Neural cell (in vitro differentiated cells): ENCODE measurements around the gene MTMR3. TPM values are rescaled to one million over a fixed set of nuclear protein-coding genes. Genes with fewer than 3 reads are reported as not detected.

Source experiments
- H2AFZ ChIP-seq: fragments of 200-600, 300-800 bp; sonication (generic), shearing (Covaris generic); 2 replicates; pipeline ENCODE4 v1.6.0; 2014; ENCODE audit warnings: low read depth, mild to moderate bottlenecking, antibody characterized with exemption, low read length, moderate library complexity
- H3F3A ChIP-seq: fragments of 200-600 bp; shearing (Covaris generic); 2 replicates; pipeline ENCODE4 v1.6.1; 2016; ENCODE audit warnings: mild to moderate bottlenecking, moderate library complexity, mixed read lengths, antibody characterized with exemption, low read length; ENCODE audit not compliant: insufficient read depth, poor library complexity, severe bottlenecking
- H3K27ac ChIP-seq: fragments of 200-600, 300-800 bp; sonication (generic), shearing (Covaris generic); 2 replicates; pipeline ENCODE4 v1.5.1; 2014; ENCODE audit warnings: mild to moderate bottlenecking, low read length, moderate library complexity
- H3K27me3 ChIP-seq: fragments of 300-800, 200-600 bp; sonication (generic), shearing (Covaris generic); 2 replicates; pipeline ENCODE4 v1.6.0; 2014; ENCODE audit warnings: mild to moderate bottlenecking, low read depth, low read length, moderate library complexity; ENCODE audit not compliant: insufficient read depth
- H3K36me3 ChIP-seq: fragments of 300-800, 200-600 bp; sonication (generic), shearing (Covaris generic); 2 replicates; pipeline ENCODE4 v1.5.1; 2014; ENCODE audit warnings: mild to moderate bottlenecking, antibody characterized with exemption, low read length, moderate library complexity; ENCODE audit not compliant: insufficient read depth
- H3K4me2 ChIP-seq: fragments of 300-800, 200-600 bp; sonication (generic), shearing (Covaris generic); 2 replicates; pipeline ENCODE4 v1.6.0; 2014; ENCODE audit warnings: mild to moderate bottlenecking, low read length
- H3K4me3 ChIP-seq: fragments of 300-800, 200-600 bp; sonication (generic), shearing (Covaris generic); 2 replicates; pipeline ENCODE4 v1.5.1; 2014; ENCODE audit warnings: mild to moderate bottlenecking, low read length, moderate library complexity
- H3K79me2 ChIP-seq: fragments of 200-600 bp; shearing (Covaris generic); replicated peaks from 2 replicates; pipeline ENCODE4 v1.6.0; 2014; ENCODE audit warnings: mild to moderate bottlenecking, low read length, moderate library complexity; ENCODE audit not compliant: insufficient read depth
- H3K9ac ChIP-seq: fragments of 300-800, 200-600 bp; sonication (generic), shearing (Covaris generic); 2 replicates; pipeline ENCODE4 v1.6.1; 2016; ENCODE audit warnings: mild to moderate bottlenecking, low read length, mixed read lengths
- H3K9me2 ChIP-seq: fragments of 200-600 bp; shearing (Covaris generic); 2 replicates; pipeline ENCODE4 v1.6.1; 2016; ENCODE audit warnings: mild to moderate bottlenecking, low read length, mixed read lengths; ENCODE audit not compliant: insufficient read depth
- H3K9me3 ChIP-seq: fragments of 200-600, 300-800 bp; sonication (generic), shearing (Covaris generic); 2 replicates; pipeline ENCODE4 v1.6.1; 2016; ENCODE audit warnings: mild to moderate bottlenecking, mixed run types, low read length, moderate library complexity, mixed read lengths
- H4K20me1 ChIP-seq: fragments of 200-600 bp; shearing (Covaris generic); 2 replicates; pipeline ENCODE4 v1.6.1; 2016; ENCODE audit warnings: mild to moderate bottlenecking, mixed run types; ENCODE audit not compliant: insufficient read depth
- CTCF ChIP-seq: fragments of 450-650 bp; IDR thresholded peaks from 2 replicates; pipeline ENCODE4 v1.5.1; 2014; ENCODE audit warnings: antibody characterized with exemption, mild to moderate bottlenecking, moderate library complexity; ENCODE audit not compliant: poor library complexity, severe bottlenecking
- EP300 ChIP-seq: fragments of 450-650 bp; conservative IDR thresholded peaks from 2 replicates; pipeline ENCODE4 v1.6.1; 2014; ENCODE audit warnings: antibody characterized with exemption, mild to moderate bottlenecking, moderate library complexity; ENCODE audit not compliant: poor library complexity, severe bottlenecking
- EZH2 ChIP-seq: fragments of 200-600, 300-800 bp; shearing (Covaris generic), sonication (generic); IDR thresholded peaks from 2 replicates; pipeline ENCODE4 v1.6.1; 2014; ENCODE audit warnings: antibody characterized with exemption, low read length, borderline replicate concordance, mild to moderate bottlenecking; ENCODE audit not compliant: insufficient read depth, poor library complexity, severe bottlenecking
- MXI1 ChIP-seq: fragments of 450-650 bp; conservative IDR thresholded peaks from 2 replicates; pipeline ENCODE4 v1.6.1; 2014; ENCODE audit warnings: antibody characterized with exemption, mild to moderate bottlenecking; ENCODE audit not compliant: poor library complexity, severe bottlenecking
- POLR2AphosphoS5 ChIP-seq: IDR thresholded peaks from 2 replicates; pipeline ENCODE4 v1.6.1; 2012
- RAD21 ChIP-seq: fragments of 450-650 bp; conservative IDR thresholded peaks from 2 replicates; pipeline ENCODE4 v1.6.1; 2014; ENCODE audit warnings: antibody characterized with exemption, mild to moderate bottlenecking, moderate library complexity
- REST ChIP-seq: IDR thresholded peaks from 2 replicates; pipeline ENCODE4 v1.6.1; 2012; ENCODE audit warnings: borderline replicate concordance
- SMC3 ChIP-seq: fragments of 450-650 bp; conservative IDR thresholded peaks from 2 replicates; pipeline ENCODE4 v1.6.1; 2014; ENCODE audit warnings: antibody characterized with exemption, mild to moderate bottlenecking, moderate library complexity; ENCODE audit not compliant: poor library complexity
- TAF1 ChIP-seq: IDR thresholded peaks from 2 replicates; pipeline ENCODE4 v1.6.1; 2012; ENCODE audit warnings: low read depth
- polyA plus RNA-seq: library from polyadenylated mRNA; depleted of rRNA; stranded (reverse); fragments of >200 nt; gene quantifications from 2 replicates; pipeline ENCODE4 v1.2.3, GENCODE V29; 2014

The MTMR3 gene
- polyA plus RNA-seq, 1 donor from 2014 or later: 46.7 TPM

- H3K36me3 ChIP-seq: no peaks in the 10 kb centered on the region
- TF ChIP-seq RAD21 (no peak), CTCF (no peak), SMC3 (no peak), EP300 (no peak), TAF1 (no peak), MXI1 (no peak), REST (no peak), POLR2AphosphoS5 (no peak), EZH2 (no peak)
- H2AFZ ChIP-seq: no peak overlapping the region
- H3K4me2 ChIP-seq: no peak overlapping the region
- H3K9me3 ChIP-seq: no peaks in the 10 kb centered on the region
- H3K9me2 ChIP-seq: no peaks in the 10 kb centered on the region
- H3F3A ChIP-seq: no peaks in the 10 kb centered on the region
- no peaks in the 10 kb centered on the region for H4K20me1 ChIP-seq
- H3K27me3 ChIP-seq: no peaks in the 10 kb centered on the region
- H3K79me2 ChIP-seq: peaks cover 52% of the 10 kb centered on the region
- no peak overlapping the region for H3K4me3 ChIP-seq
- H3K9ac ChIP-seq: no peak overlapping the region
- no peak overlapping the region for H3K27ac ChIP-seq
Measured at GRCh38 chr22:29954203-29954855, 71.4 kb downstream of the MTMR3 start.

GRCh38 chr22:29956680-29957079 lies 73.7 kb downstream of the MTMR3 start:
- Histone ChIP-seq H3K27me3 (no peaks in the 10 kb centered on the region), H2AFZ (no peak overlapping the region), H3K9me2 (no peaks in the 10 kb centered on the region), H3K9ac (no peak overlapping the region), H4K20me1 (peaks cover 3% of the 10 kb centered on the region), H3K4me2 (no peak overlapping the region), H3K27ac (no peak overlapping the region), H3K36me3 (no peaks in the 10 kb centered on the region), H3K9me3 (no peaks in the 10 kb centered on the region), H3F3A (no peaks in the 10 kb centered on the region), H3K79me2 (peaks cover 30% of the 10 kb centered on the region), H3K4me3 (no peak overlapping the region)
- TF ChIP-seq EZH2 (no peak), REST (no peak), POLR2AphosphoS5 (no peak), CTCF (no peak), TAF1 (no peak), RAD21 (no peak), SMC3 (no peak), MXI1 (no peak), EP300 (no peak)
